CD14-positive monocyte (primary cell): ENCODE results near the gene PHF21B. TPM values are rescaled to one million over a fixed set of nuclear protein-coding genes. Genes with fewer than 3 reads are reported as not detected.

Experiments
- DNase-seq, 3 donors: peaks; one replicate each; pipeline ENCODE4 v3.0.0-alpha.2; 2011 to 2022
- H2AFZ ChIP-seq: 2 replicates; pipeline ENCODE4 v1.6.0; 2012; ENCODE audit warnings: mild to moderate bottlenecking, low read depth, low read length, inconsistent platforms; ENCODE audit not compliant: insufficient read depth, poor library complexity, severe bottlenecking
- H3K27ac ChIP-seq, 2 donors: 1 replicate in 1 of 2; 2 replicates in 1 of 2; pipeline ENCODE4 v1.5.1; 2012 to 2013; ENCODE audit warnings: low read length in 2 of 2, control low read depth in 1 of 2, inconsistent platforms in 1 of 2, low read depth in 1 of 2, mild to moderate bottlenecking in 1 of 2
- H3K27me3 ChIP-seq, 2 donors: one replicate each; pipeline versions ENCODE4 v1.6.0 to v1.6.1; 2011 to 2013; ENCODE audit warnings: low read length in 2 of 2; ENCODE audit not compliant: control insufficient read depth in 2 of 2, insufficient read depth in 2 of 2
- H3K36me3 ChIP-seq, 2 donors: replicated peaks in 1 of 2; 1 replicate in 1 of 2; 2 replicates in 1 of 2; pipeline versions ENCODE4 v1.5.1 to v1.6.1; 2012 to 2013; ENCODE audit warnings: low read length in 2 of 2, control low read depth in 1 of 2, inconsistent platforms in 1 of 2, mild to moderate bottlenecking in 1 of 2; ENCODE audit not compliant: insufficient read depth in 2 of 2, control insufficient read depth in 1 of 2
- H3K4me1 ChIP-seq, 2 donors: 1 replicate in 1 of 2; 2 replicates in 1 of 2; pipeline versions ENCODE4 v1.5.1 to v1.6.1; 2012 to 2013; ENCODE audit warnings: low read length in 2 of 2, control low read depth in 1 of 2, inconsistent platforms in 1 of 2, mild to moderate bottlenecking in 1 of 2, moderate library complexity in 1 of 2; ENCODE audit not compliant: insufficient read depth in 2 of 2, control insufficient read depth in 1 of 2
- H3K4me2 ChIP-seq: replicated peaks from 2 replicates; pipeline ENCODE3; 2012; ENCODE audit warnings: low read length, moderate library complexity, mild to moderate bottlenecking; ENCODE audit not compliant: poor library complexity, severe bottlenecking; ENCODE audit errors: extremely low read depth
- H3K4me3 ChIP-seq, 3 experiments: fragments of 200-600 bp in 1 of 3; sonication (generic) in 1 of 3; replicated peaks in 1 of 3; 1 replicate in 2 of 3; 2 replicates in 1 of 3; pipeline ENCODE4 v1.5.1; 2011 to 2013; ENCODE audit warnings: low read length in 3 of 3, mild to moderate bottlenecking in 3 of 3, control low read depth in 2 of 3, low read depth in 2 of 3, inconsistent platforms in 1 of 3, moderate library complexity in 1 of 3
- H3K79me2 ChIP-seq: 2 replicates; pipeline ENCODE4 v1.6.0; 2012; ENCODE audit warnings: mild to moderate bottlenecking, control low read depth, inconsistent platforms, low read length, moderate library complexity; ENCODE audit not compliant: insufficient read depth
- H3K9ac ChIP-seq: 2 replicates; pipeline ENCODE4 v1.6.0; 2017; ENCODE audit warnings: low read length, mild to moderate bottlenecking; ENCODE audit not compliant: insufficient read depth, poor library complexity, severe bottlenecking
- H3K9me3 ChIP-seq, 2 donors: replicated peaks in 1 of 2; 1 replicate in 1 of 2; 2 replicates in 1 of 2; pipeline versions ENCODE4 v1.5.1 to v1.6.1; 2012 to 2013; ENCODE audit warnings: low read length in 2 of 2, control low read depth in 1 of 2; ENCODE audit not compliant: control insufficient read depth in 1 of 2, insufficient read depth in 1 of 2
- H4K20me1 ChIP-seq: 2 replicates; pipeline ENCODE4 v1.6.0; 2012; ENCODE audit warnings: mild to moderate bottlenecking, low read length, control low read depth, moderate library complexity; ENCODE audit not compliant: insufficient read depth
- H3K27ac Mint-ChIP-seq, 7 donors: one replicate each; pipeline ENCODE4 v1.8.0; 2020; ENCODE audit warnings: mild to moderate bottlenecking in 7 of 7, mixed read lengths in 7 of 7, moderate library complexity in 6 of 7, inconsistent platforms in 2 of 7
- H3K27me3 Mint-ChIP-seq, 3 donors: one replicate each; pipeline ENCODE4 v1.8.0; 2021 to 2022; ENCODE audit warnings: low read depth in 3 of 3, mild to moderate bottlenecking in 3 of 3, mixed read lengths in 3 of 3, moderate library complexity in 3 of 3, inconsistent platforms in 1 of 3
- H3K36me3 Mint-ChIP-seq, 2 donors: one replicate each; pipeline ENCODE4 v1.8.0; 2020; ENCODE audit warnings: mixed read lengths in 2 of 2, inconsistent platforms in 1 of 2, mild to moderate bottlenecking in 1 of 2
- H3K4me1 Mint-ChIP-seq: one replicate; pipeline ENCODE4 v1.8.0; 2020; ENCODE audit warnings: mild to moderate bottlenecking, mixed read lengths
- H3K4me3 Mint-ChIP-seq, 2 donors: one replicate each; pipeline ENCODE4 v1.8.0; 2020; ENCODE audit warnings: mild to moderate bottlenecking in 2 of 2, mixed read lengths in 2 of 2, moderate library complexity in 1 of 2
- H3K9me3 Mint-ChIP-seq, 7 donors: one replicate each; pipeline ENCODE4 v1.8.0; 2020 to 2022; ENCODE audit warnings: mixed read lengths in 7 of 7, mild to moderate bottlenecking in 6 of 7, moderate library complexity in 6 of 7, inconsistent platforms in 2 of 7
- CTCF ChIP-seq: fragments of 200-600 bp; IDR thresholded peaks from one replicate; pipeline ENCODE4 v1.8.0; 2022; ENCODE audit warnings: antibody characterized with exemption, mild to moderate bottlenecking
- WGBS: methylation state at CpG from one replicate; pipeline ENCODE4 v1.1.5; 2013; ENCODE audit warnings: missing lambda C conversion rate; ENCODE audit not compliant: insufficient coverage; 5-methylcytosine and 5-hydroxymethylcytosine counted together
- intact Hi-C, 2 donors: fragments of 100-400 bp; cut with micrococcal nuclease; formaldehyde crosslinking; loops; one replicate each; pipeline versions ENCODE4 v1.15.0 to v1.15.1; 2023
- polyA plus RNA-seq, 3 donors: library from polyadenylated mRNA; depleted of rRNA in 1 of 3; unstranded in 2 of 3; stranded (reverse) in 1 of 3; fragments of 300-500 nt in 2 of 3; fragments of >200 nt in 1 of 3; fragmentation: Illumina TruSeq in 2 of 3; gene quantifications; 1 replicate in 2 of 3; 2 replicates in 1 of 3; pipeline ENCODE4 v1.2.3, GENCODE V29; 2012 to 2021

PHF21B gene
- polyA plus RNA-seq, 3 donors: not detected

GRCh38 chr22:44974454-44974853 is 35.4 kb downstream of the PHF21B start:
- H3K27ac Mint-ChIP-seq: no peak overlapping the region
- no peaks in the 10 kb centered on the region for H4K20me1 ChIP-seq
- intact Hi-C loops: no loop called here
- H3K36me3 ChIP-seq: no peaks in the 10 kb centered on the region
- no peak overlapping the region for H3K4me3 ChIP-seq
- no peak overlapping the region for H3K27ac ChIP-seq
- peaks cover 3 to 5% (median 4%) of the 10 kb centered on the region in 3 donors for H3K27me3 Mint-ChIP-seq
- no peak for DNase-seq
- H3K36me3 Mint-ChIP-seq: no peaks in the 10 kb centered on the region
- WGBS: 89% methylated on average over 1 of the region's 9 CpGs
- H3K4me3 Mint-ChIP-seq: no peak overlapping the region
- no peaks in the 10 kb centered on the region for H3K9me3 ChIP-seq
- H3K9ac ChIP-seq: no peak overlapping the region
- no peaks in the 10 kb centered on the region for H3K27me3 ChIP-seq
- H3K4me2 ChIP-seq: no peak overlapping the region
- H3K4me1 ChIP-seq: no peaks in the 10 kb centered on the region
- no peak overlapping the region for H2AFZ ChIP-seq
- no peaks in the 10 kb centered on the region for H3K4me1 Mint-ChIP-seq
- TF ChIP-seq CTCF: no peak
- H3K9me3 Mint-ChIP-seq: no peaks in the 10 kb centered on the region
- H3K79me2 ChIP-seq: no peaks in the 10 kb centered on the region

DNA sequence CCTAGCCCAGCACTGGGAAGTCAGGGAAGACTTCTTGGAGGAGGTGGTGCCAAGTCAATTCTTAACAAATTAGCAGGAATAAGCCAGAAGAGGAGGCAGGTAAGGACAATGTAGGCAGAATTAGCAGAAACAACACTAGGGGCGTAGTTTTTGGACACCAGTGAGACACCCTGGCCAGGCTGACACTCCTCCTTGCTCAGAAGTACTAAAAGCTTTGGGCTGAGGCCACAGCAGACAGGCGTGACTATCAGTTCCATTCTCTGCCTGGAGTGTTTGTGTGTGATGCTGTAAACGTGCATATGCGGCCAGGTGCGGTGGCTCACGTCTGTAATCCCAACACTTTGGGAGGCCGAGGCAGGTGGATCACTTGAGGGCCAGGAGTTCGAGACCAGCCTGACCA is 36.0 kb downstream of the PHF21B start:
- DNase-seq: no peak
- Histone ChIP-seq H3K4me2 (no peak overlapping the region), H3K9me3 (no peaks in the 10 kb centered on the region), H3K4me1 (no peaks in the 10 kb centered on the region), H4K20me1 (no peaks in the 10 kb centered on the region), H3K36me3 (no peaks in the 10 kb centered on the region), H3K27ac (no peak overlapping the region), H3K79me2 (no peaks in the 10 kb centered on the region), H3K4me3 (no peak overlapping the region), H3K9ac (no peak overlapping the region), H3K27me3 (no peaks in the 10 kb centered on the region), H2AFZ (no peak overlapping the region)
- peak overlapping the region in 1 of 7 donors; percentile 62 for H3K27ac Mint-ChIP-seq
- no peaks in the 10 kb centered on the region for H3K9me3 Mint-ChIP-seq
- H3K27me3 Mint-ChIP-seq: peaks cover 3 to 5% (median 4%) of the 10 kb centered on the region in 3 donors
- intact Hi-C loops: no loop called here
- no peaks in the 10 kb centered on the region for H3K36me3 Mint-ChIP-seq
- WGBS: 88% methylated on average over 8 of the region's 8 CpGs
- H3K4me3 Mint-ChIP-seq: no peak overlapping the region
- TF ChIP-seq CTCF: no peak
- no peaks in the 10 kb centered on the region for H3K4me1 Mint-ChIP-seq
